Esophagus muscularis mucosa (tissue), 4 donors: Measurements from ENCODE around the gene TXNRD2. TPM values are rescaled to one million over a fixed set of nuclear protein-coding genes. Genes with fewer than 3 reads are reported as not detected.

ENCODE experiments used
- DNase-seq: peaks from one replicate; pipeline ENCODE4 v3.0.0-alpha.2; 2017; ENCODE audit errors: extremely low spot score
- H3K27ac ChIP-seq, 4 donors: fragments of 200-600 bp; sonication (generic); replicated peaks in 1 of 4; 1 replicate in 3 of 4; 2 replicates in 1 of 4; pipeline ENCODE4 v1.5.1; 2016 to 2019; ENCODE audit warnings: mild to moderate bottlenecking in 1 of 4
- H3K27me3 ChIP-seq, 4 donors: fragments of 200-600 bp; sonication (generic); one replicate each; pipeline versions ENCODE4 v1.5.1 to v1.6.0; 2016 to 2019
- H3K36me3 ChIP-seq, 4 donors: fragments of 200-600 bp; sonication (generic); one replicate each; pipeline ENCODE4 v1.5.1; 2016 to 2019
- H3K4me1 ChIP-seq, 4 donors: fragments of 200-600 bp; sonication (generic); one replicate each; pipeline ENCODE4 v1.5.1; 2016 to 2019
- H3K4me3 ChIP-seq, 4 donors: fragments of 200-600 bp; sonication (generic); 1 replicate in 2 of 4; 2 replicates in 2 of 4; pipeline ENCODE4 v1.5.1; 2016 to 2019; ENCODE audit warnings: mild to moderate bottlenecking in 4 of 4, moderate library complexity in 1 of 4
- H3K9me3 ChIP-seq, 4 donors: fragments of 200-600 bp; sonication (generic); 1 replicate in 3 of 4; 2 replicates in 1 of 4; pipeline ENCODE4 v1.5.1; 2016 to 2019
- EP300 ChIP-seq: sonication (generic); formaldehyde crosslinking; IDR thresholded peaks from one replicate; pipeline ENCODE4 v1.6.1; 2017; ENCODE audit warnings: antibody characterized with exemption
- POLR2A ChIP-seq: fragments of 450-650 bp; IDR thresholded peaks from one replicate; pipeline ENCODE4 v1.6.1; 2017; ENCODE audit warnings: antibody characterized with exemption, moderate library complexity, mild to moderate bottlenecking, low read depth
- POLR2AphosphoS5 ChIP-seq, 2 donors: sonication (generic); formaldehyde crosslinking; IDR thresholded peaks; one replicate each; pipeline ENCODE4 v1.6.1; 2017; ENCODE audit warnings: antibody characterized with exemption in 2 of 2
- WGBS: methylation state at CpG from one replicate; pipeline ENCODE4 v1.1.5; 2018; 5-methylcytosine and 5-hydroxymethylcytosine counted together
- intact Hi-C: fragments of 100-400 bp; cut with DNase I; formaldehyde crosslinking; loops from one replicate; pipeline ENCODE4 v1.15.1; 2023
- total RNA-seq, 4 donors: library from RNA; depleted of rRNA; stranded (reverse); fragments of >200 nt; gene quantifications; one replicate each; pipeline versions ENCODE4 v1.1.0 to v1.2.1, GENCODE V29; 2016
- TF ChIP-seq, protein P1 (sequence below), 3 experiments: fragments of 200-600 bp in 2 of 3; fragments of 450-650 bp in 1 of 3; sonication (generic) in 2 of 3; IDR thresholded peaks; one replicate each; pipeline ENCODE4 v1.5.1; 2017 to 2019; ENCODE audit warnings: antibody characterized with exemption in 3 of 3, mild to moderate bottlenecking in 2 of 3, moderate library complexity in 1 of 3

TXNRD2 gene
- total RNA-seq, 4 donors from 2014 or later: 12.9 to 27.2 (median 23.9) TPM

GRCh38 chr22:19842393-19843106 lies 99.1 kb downstream of the TXNRD2 start:
- WGBS: 97% methylated on average over 10 of the region's 12 CpGs
- Histone ChIP-seq H3K4me1 (peaks cover 22 to 28% (median 26%) of the 10 kb centered on the region in 4 donors), H3K4me3 (no peak overlapping the region), H3K36me3 (peaks cover 0 to 7% (median 2%) of the 10 kb centered on the region in 4 donors), H3K9me3 (peaks cover 0 to 3% (median 0%) of the 10 kb centered on the region in 4 donors), H3K27me3 (no peaks in the 10 kb centered on the region), H3K27ac (no peak overlapping the region)
- intact Hi-C loops: loop anchor here (10.0 kb wide), 1 partner anchor 78 kb away; the partner anchor contains the start of gene TBX1
- TF ChIP-seq, protein P1, sequence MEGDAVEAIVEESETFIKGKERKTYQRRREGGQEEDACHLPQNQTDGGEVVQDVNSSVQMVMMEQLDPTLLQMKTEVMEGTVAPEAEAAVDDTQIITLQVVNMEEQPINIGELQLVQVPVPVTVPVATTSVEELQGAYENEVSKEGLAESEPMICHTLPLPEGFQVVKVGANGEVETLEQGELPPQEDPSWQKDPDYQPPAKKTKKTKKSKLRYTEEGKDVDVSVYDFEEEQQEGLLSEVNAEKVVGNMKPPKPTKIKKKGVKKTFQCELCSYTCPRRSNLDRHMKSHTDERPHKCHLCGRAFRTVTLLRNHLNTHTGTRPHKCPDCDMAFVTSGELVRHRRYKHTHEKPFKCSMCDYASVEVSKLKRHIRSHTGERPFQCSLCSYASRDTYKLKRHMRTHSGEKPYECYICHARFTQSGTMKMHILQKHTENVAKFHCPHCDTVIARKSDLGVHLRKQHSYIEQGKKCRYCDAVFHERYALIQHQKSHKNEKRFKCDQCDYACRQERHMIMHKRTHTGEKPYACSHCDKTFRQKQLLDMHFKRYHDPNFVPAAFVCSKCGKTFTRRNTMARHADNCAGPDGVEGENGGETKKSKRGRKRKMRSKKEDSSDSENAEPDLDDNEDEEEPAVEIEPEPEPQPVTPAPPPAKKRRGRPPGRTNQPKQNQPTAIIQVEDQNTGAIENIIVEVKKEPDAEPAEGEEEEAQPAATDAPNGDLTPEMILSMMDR (IDR thresholded peaks at IDR 0.05): no peak
- TF ChIP-seq EP300 (no peak), POLR2A (no peak), POLR2AphosphoS5 (IDR thresholded peaks at IDR 0.05) (no peak)
- DNase-seq: no peak

- Histone ChIP-seq H3K27me3 (no peaks in the 10 kb centered on the region), H3K9me3 (no peaks in the 10 kb centered on the region), H3K4me1 (peaks cover 22 to 28% (median 26%) of the 10 kb centered on the region in 4 donors), H3K36me3 (peaks cover 0 to under 1% (median 0%) of the 10 kb centered on the region in 4 donors), H3K4me3 (no peak overlapping the region), H3K27ac (no peak overlapping the region)
- intact Hi-C loops: loop anchor here (10.0 kb wide), 1 partner anchor 77 kb away; the partner anchor contains the start of gene TBX1
- 91% methylated on average over 7 of the region's 8 CpGs for WGBS
- DNase-seq: no peak
- TF ChIP-seq, protein P1 (IDR thresholded peaks at IDR 0.05): no peak
- TF ChIP-seq POLR2A (no peak), POLR2AphosphoS5 (IDR thresholded peaks at IDR 0.05) (no peak), EP300 (no peak)
Observed at GRCh38 chr22:19841641-19842392, 99.8 kb downstream of the TXNRD2 start.

DNA sequence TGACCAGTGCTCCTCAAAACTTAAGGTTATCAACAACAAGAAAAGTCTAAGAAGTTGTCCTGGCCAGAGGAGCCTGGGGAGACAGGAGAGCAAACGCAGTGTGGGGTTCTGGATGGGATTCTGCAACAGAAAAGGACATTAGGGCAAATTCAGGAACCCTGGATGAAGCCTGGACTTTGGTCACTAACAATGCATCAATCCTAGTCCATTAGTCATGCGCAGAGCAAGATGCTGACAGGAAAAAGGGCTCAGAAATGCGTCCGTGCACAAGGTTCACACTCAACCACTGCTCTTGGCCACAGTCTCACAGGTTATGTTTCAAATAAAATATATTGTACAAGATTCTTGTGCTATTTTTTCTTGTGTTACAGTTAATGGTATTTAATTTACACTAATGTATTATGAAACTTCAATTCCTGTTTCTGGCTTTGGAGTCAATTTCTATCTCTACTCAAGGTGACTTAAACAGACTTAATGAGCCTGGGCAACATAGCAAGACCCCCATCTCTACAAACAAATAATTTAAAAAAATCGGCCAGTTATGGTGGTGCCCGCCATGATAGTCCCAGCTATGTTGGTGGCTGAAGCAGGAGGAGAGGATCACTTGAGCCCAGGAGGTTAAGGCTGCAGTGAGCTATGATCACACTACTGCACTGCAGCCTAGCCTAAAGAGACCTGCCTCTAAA lies 100.5 kb downstream of the TXNRD2 start:
- Histone ChIP-seq H3K27me3 (no peaks in the 10 kb centered on the region), H3K4me3 (no peak overlapping the region), H3K9me3 (no peaks in the 10 kb centered on the region), H3K4me1 (peaks cover 22 to 28% (median 26%) of the 10 kb centered on the region in 4 donors), H3K36me3 (no peaks in the 10 kb centered on the region), H3K27ac (no peak overlapping the region)
- no peak for DNase-seq
- WGBS: 95% methylated on average over 6 of the region's 6 CpGs
- TF ChIP-seq, protein P1 (IDR thresholded peaks at IDR 0.05): no peak
- TF ChIP-seq POLR2AphosphoS5 (IDR thresholded peaks at IDR 0.05): no peak
- no peak for TF ChIP-seq POLR2A
- TF ChIP-seq EP300: no peak
- intact Hi-C loops: loop anchor here (10.0 kb wide), 1 partner anchor 76 kb away; the partner anchor contains the start of gene TBX1

DNA sequence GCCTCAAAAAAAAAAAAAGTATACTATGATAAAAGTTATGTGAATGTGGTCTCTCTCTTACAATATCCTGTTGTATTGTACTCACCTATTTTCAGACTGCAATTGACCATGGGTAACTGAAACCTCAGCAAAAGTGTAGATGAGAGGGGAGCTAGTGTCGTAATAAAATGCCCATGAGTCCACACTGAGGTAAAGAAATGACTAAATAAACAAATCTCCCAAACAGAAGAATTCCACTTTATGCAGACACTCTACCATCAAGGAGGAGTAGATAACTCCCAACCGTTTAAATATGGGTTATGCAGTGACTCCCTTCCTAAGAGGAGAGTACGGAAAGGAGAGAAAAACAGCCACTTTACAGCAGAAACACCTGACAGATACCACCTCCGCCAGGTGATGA lies 101.6 kb downstream of the TXNRD2 start:
- WGBS: 81% methylated on average over 4 of the region's 4 CpGs

More for the DNA sequence above, 101.6 kb downstream of the TXNRD2 start:
- H3K27me3 ChIP-seq: no peaks in the 10 kb centered on the region
- no peaks in the 10 kb centered on the region for H3K36me3 ChIP-seq
- no peaks in the 10 kb centered on the region for H3K9me3 ChIP-seq
- intact Hi-C loops: loop anchor here (10.0 kb wide), 1 partner anchor 75 kb away; the partner anchor contains the start of gene TBX1
- no peak overlapping the region for H3K27ac ChIP-seq
- no peak for DNase-seq
- H3K4me1 ChIP-seq: peaks cover 18 to 25% (median 22%) of the 10 kb centered on the region in 4 donors
- no peak overlapping the region for H3K4me3 ChIP-seq
- no peak for TF ChIP-seq POLR2AphosphoS5 (IDR thresholded peaks at IDR 0.05)
- TF ChIP-seq, protein P1 (IDR thresholded peaks at IDR 0.05): no peak
- TF ChIP-seq POLR2A: no peak
- TF ChIP-seq EP300: no peak
